ENCODE data around the gene SAMD10.

DNA sequence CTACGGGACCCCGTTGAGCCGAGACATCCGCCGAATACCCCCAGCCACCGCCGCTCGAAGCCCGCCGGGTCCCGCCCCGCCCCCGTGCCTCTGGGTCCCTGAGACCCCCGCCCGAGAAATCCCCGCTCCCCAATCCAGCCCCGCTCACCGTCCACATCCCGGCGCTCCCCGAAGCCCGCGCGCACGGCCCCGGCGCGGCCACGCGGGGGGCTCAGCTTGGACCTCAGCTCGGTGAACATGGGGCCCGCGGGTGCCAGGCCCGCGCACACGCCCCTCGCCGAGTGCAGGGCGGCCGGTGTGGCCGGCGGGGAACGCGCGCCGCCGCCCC, 249 bp downstream of the SAMD10 start:
- no peak for TF ChIP-seq GATA2 (IDR thresholded peaks at IDR 0.05; ENCODE audit: low read depth, low read length)
- no peak for TF ChIP-seq GATA3 (IDR thresholded peaks at IDR 0.05; ENCODE audit: low read depth, low read length)

Data from SH-SY5Y (cell line).